ENCODE results near the gene STK16. TPM values are rescaled to one million over a fixed set of nuclear protein-coding genes. Genes with fewer than 3 reads are reported as not detected.
"Not testable (repeated sequence)": the region's sequence is repeated elsewhere in the genome, so short reads cannot be mapped to it uniquely, and the experiment has no call there.

STK16 gene
- total RNA-seq, 1 donor from 2014 or later: 26.7 TPM

DNA sequence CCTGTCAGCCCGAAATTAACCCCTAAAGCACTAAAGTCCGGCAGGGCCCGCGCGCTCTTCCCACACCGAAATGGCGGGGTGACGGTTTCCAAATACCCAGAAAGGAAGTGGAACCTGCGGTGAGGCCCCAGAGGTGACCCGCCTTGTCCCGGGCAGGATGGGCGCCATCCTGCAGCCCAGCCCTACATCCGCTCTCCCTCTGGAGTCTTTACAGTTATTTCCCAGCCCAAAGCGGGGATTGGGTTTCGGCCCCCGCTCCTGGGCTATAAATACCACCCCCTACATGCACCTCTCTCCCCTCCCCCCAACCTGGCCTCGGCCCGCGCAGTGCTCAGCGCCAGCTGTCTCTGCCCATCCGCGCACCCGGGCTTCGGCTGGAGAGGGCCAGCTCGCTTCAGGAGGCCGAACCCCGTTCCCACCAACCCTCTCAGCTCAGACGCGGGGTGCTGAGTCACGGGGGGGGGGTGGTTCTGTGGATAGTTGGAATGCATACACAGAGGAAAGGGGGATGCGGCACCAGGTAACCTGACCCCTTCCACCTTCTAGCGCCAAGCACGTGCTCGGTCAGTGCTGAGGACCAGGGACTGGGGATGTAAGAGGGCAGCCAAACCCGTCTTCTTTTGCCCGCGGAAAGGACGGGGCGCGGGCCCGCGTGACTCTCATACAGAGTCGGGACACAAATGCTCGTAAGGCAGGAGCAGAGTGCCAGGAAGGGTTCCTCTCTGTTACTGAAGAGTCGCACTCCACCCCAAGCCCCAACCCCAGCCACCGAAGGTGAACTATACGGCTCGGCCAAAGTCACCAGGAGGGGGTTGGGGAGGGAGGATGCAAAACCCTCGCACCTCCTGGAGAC is 7.8 kb downstream of the STK16 start, which contains the start of gene TUBA4B:
Gene TUBA4B (plus strand): TSS at position 344 of the 853 bp plus-strand sequence. CDS start 165 bp downstream, at position 509.
- DNase-seq (peak; percentile 66), ATAC-seq (peak; percentile 6 to 31)
- TF ChIP-seq, protein P1, sequence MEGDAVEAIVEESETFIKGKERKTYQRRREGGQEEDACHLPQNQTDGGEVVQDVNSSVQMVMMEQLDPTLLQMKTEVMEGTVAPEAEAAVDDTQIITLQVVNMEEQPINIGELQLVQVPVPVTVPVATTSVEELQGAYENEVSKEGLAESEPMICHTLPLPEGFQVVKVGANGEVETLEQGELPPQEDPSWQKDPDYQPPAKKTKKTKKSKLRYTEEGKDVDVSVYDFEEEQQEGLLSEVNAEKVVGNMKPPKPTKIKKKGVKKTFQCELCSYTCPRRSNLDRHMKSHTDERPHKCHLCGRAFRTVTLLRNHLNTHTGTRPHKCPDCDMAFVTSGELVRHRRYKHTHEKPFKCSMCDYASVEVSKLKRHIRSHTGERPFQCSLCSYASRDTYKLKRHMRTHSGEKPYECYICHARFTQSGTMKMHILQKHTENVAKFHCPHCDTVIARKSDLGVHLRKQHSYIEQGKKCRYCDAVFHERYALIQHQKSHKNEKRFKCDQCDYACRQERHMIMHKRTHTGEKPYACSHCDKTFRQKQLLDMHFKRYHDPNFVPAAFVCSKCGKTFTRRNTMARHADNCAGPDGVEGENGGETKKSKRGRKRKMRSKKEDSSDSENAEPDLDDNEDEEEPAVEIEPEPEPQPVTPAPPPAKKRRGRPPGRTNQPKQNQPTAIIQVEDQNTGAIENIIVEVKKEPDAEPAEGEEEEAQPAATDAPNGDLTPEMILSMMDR (IDR thresholded peaks at IDR 0.05): no peak
- Histone ChIP-seq H3K27ac (peak within 1 kb of the TSS; percentile 85), H3K36me3 (peaks cover 14% of the 10 kb centered on the region), H3K4me1 (peaks cover 53% of the 10 kb centered on the region), H3K9me3 (no peaks in the 10 kb centered on the region), H3K27me3 (ENCODE audit: low read depth) (no peaks in the 10 kb centered on the region), H3K4me3 (peak within 1 kb of the TSS; percentile 72)
- intact Hi-C loops (cut with DNase I): no loop called here

- TF ChIP-seq, protein P1 (IDR thresholded peaks at IDR 0.05): peak; percentile 14
- intact Hi-C loops (cut with DNase I): no loop called here
Observed at GRCh38 chr2:219253753-219254589, 8.7 kb downstream of the STK16 start, which contains the start of gene TUBA4A. TSS of gene TUBA4A (minus strand) at chr2:219253918. CDS start at chr2:219253858, 60 bp downstream.

DNA sequence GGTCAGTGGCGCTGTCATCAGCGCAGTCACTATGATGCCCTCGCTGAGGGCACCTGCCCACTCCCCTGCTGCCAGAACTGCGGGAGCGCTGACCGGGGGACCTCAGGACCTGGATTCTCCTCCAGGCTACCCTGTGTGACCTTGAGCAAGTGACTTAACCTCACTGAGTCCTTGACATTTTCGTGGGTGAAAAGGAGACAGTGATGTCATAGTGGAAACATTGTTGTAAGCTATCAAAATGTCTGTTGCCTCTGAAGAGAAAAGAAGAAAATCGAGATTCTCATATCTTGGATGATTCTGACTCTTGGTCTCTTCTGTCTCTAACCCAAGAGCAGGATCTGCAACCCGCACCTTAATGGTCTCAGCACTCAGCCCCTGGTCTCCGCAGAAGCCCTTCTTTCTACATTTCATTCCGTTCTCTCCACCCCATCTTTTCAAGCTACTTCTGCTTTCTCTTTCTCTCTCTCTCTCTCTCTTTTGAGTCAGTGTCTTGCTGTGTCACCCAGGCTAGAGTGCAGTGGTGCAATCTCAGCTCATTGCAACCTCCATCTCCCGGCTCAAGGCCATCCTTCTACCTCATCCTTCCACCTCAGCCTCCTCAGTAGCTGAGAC is 9.4 kb downstream of the STK16 start:
- Histone ChIP-seq H3K9me3 (no peaks in the 10 kb centered on the region), H3K36me3 (peaks cover 9% of the 10 kb centered on the region), H3K27ac (peak overlapping the region; percentile 85), H3K27me3 (ENCODE audit: low read depth) (no peaks in the 10 kb centered on the region), H3K4me3 (peak overlapping the region; percentile 72), H3K4me1 (peaks cover 38% of the 10 kb centered on the region)
- ATAC-seq (peak; percentile 5 to 21), DNase-seq (no peak)
- intact Hi-C loops (cut with DNase I): no loop called here
- TF ChIP-seq, protein P1 (IDR thresholded peaks at IDR 0.05): no peak

More at GRCh38 chr2:219253753-219254589, 8.7 kb downstream of the STK16 start, which contains the start of gene TUBA4A:
- Histone ChIP-seq H3K4me1 (peaks cover 45% of the 10 kb centered on the region), H3K27me3 (ENCODE audit: low read depth) (no peaks in the 10 kb centered on the region), H3K4me3 (peak within 1 kb of the TSS; percentile 72), H3K36me3 (peaks cover 9% of the 10 kb centered on the region), H3K27ac (peak within 1 kb of the TSS; percentile 85), H3K9me3 (no peaks in the 10 kb centered on the region)
- ATAC-seq (peak; percentile 94), DNase-seq (peak; percentile 93)

DNA sequence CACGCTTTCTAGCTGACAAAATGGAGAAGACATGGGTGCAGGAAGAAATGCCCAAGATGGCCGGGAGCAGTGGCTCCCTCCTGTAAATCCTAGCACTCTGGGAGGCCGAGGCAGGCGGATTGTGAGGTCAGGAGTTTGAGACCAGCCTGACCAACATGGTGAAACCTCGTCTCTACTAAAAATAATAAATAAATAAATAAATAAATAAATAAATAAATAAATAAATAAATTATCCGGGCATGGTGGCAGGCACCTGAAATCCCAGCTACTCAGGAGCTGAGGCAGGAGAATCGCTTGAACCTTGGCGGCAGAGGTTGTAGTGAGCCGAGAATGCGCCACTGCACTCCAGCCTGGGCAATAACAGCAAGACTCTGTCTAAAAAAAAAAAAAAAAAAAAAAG is 13.7 kb downstream of the STK16 start:
- H3K4me1 ChIP-seq: peaks cover 13% of the 10 kb centered on the region
- ATAC-seq; H3K9me3 ChIP-seq; H3K27ac ChIP-seq; DNase-seq; H3K36me3 ChIP-seq; H3K27me3 ChIP-seq (ENCODE audit: low read depth); intact Hi-C loops (cut with DNase I); H3K4me3 ChIP-seq: not testable (repeated sequence)

- H3K27me3 ChIP-seq (ENCODE audit: low read depth): peaks cover 6% of the 10 kb centered on the region
- H3K36me3 ChIP-seq: no peaks in the 10 kb centered on the region
- no peak overlapping the region for H3K4me3 ChIP-seq
- TF ChIP-seq, protein P1 (IDR thresholded peaks at IDR 0.05): no peak
- no peak overlapping the region for H3K27ac ChIP-seq
- intact Hi-C loops (cut with DNase I): no loop called here
- no peaks in the 10 kb centered on the region for H3K9me3 ChIP-seq
- H3K4me1 ChIP-seq: no peaks in the 10 kb centered on the region
- DNase-seq (no peak), ATAC-seq (no peak)
Observed at GRCh38 chr2:219261024-219261855, 16.0 kb downstream of the STK16 start.
